Heart right ventricle (tissue), 16 donors: ENCODE results near the gene SLC39A2. TPM values are rescaled to one million over a fixed set of nuclear protein-coding genes. Genes with fewer than 3 reads are reported as not detected.

Experiments
- ATAC-seq, 8 donors: fragments of 200-7000 bp; cut with Tn5 transposase; one replicate each; pipeline ENCODE4 v1.9.1; 2020; ENCODE audit warnings: mild to moderate bottlenecking in 8 of 8, moderate library complexity in 8 of 8, moderate number of reproducible peaks in 1 of 8
- DNase-seq, 2 donors: peaks; one replicate each; pipeline ENCODE4 v3.0.0-alpha.2; 2020
- H3K27ac ChIP-seq, 10 donors: fragments of 200-600 bp; sonication (generic) in 2 of 10; one replicate each; pipeline versions ENCODE4 v1.5.0 to v1.8.0; 2020 to 2022; ENCODE audit warnings: mild to moderate bottlenecking in 3 of 10
- H3K27me3 ChIP-seq, 7 donors: fragments of 200-600 bp; one replicate each; pipeline ENCODE4 v1.8.0; 2021 to 2022; ENCODE audit warnings: mild to moderate bottlenecking in 2 of 7
- H3K36me3 ChIP-seq, 9 donors: fragments of 200-600 bp; sonication (generic) in 1 of 9; one replicate each; pipeline versions ENCODE4 v1.5.0 to v1.8.0; 2020 to 2022; ENCODE audit warnings: mild to moderate bottlenecking in 2 of 9
- H3K4me1 ChIP-seq, 9 donors: fragments of 200-600 bp; sonication (generic) in 1 of 9; one replicate each; pipeline versions ENCODE4 v1.5.0 to v1.8.0; 2020 to 2022; ENCODE audit warnings: mild to moderate bottlenecking in 4 of 9
- H3K4me3 ChIP-seq, 10 donors: fragments of 200-600 bp; sonication (generic) in 2 of 10; one replicate each; pipeline versions ENCODE4 v1.5.0 to v1.8.0; 2020 to 2022; ENCODE audit warnings: mild to moderate bottlenecking in 7 of 10, moderate library complexity in 2 of 10
- H3K9me3 ChIP-seq, 11 donors: fragments of 200-600 bp in 10 of 11; sonication (generic) in 2 of 11; one replicate each; pipeline versions ENCODE4 v1.5.0 to v1.8.0; 2013 to 2022; ENCODE audit warnings: mild to moderate bottlenecking in 2 of 11, control low read depth in 1 of 11, moderate library complexity in 1 of 11
- WGBS, 2 donors: extraction: QIAGEN DNeasy Blood & Tissue Kit; methylation state at CpG; one replicate each; pipeline ENCODE4 v1.1.7; 2013; ENCODE audit warnings: inconsistent platforms in 1 of 2; 5-methylcytosine and 5-hydroxymethylcytosine counted together
- intact Hi-C, 10 donors: fragments of 100-400 bp; cut with DNase I; formaldehyde crosslinking; loops; one replicate each; pipeline versions ENCODE4 v1.11.1 to v1.14.2; 2022
- polyA plus RNA-seq, 2 donors: library from polyadenylated mRNA; stranded (reverse); fragments of 200-250 nt; gene quantifications; one replicate each; pipeline ENCODE4 v1.2.3, GENCODE V29; 2013
- total RNA-seq, 10 donors: library from RNA; stranded (reverse); fragmentation: NEBNext Ultra II Directional in 3 of 10; extraction: Animal tissue kit (Norgen Biotek cat#: 25700) in 3 of 10; gene quantifications; one replicate each; pipeline versions ENCODE4 v1.2.1 to v1.2.4, GENCODE V29; 2021 to 2023
- TF ChIP-seq, protein P1 (sequence below), 9 donors: fragments of 200-600 bp; sonication (generic) in 2 of 9; IDR thresholded peaks; one replicate each; pipeline versions ENCODE4 v1.5.0 to v1.8.0; 2021 to 2022; ENCODE audit warnings: antibody characterized with exemption in 9 of 9, mild to moderate bottlenecking in 5 of 9, moderate library complexity in 1 of 9
- donor health status: Arrhythmogenic right ventricular cardiomyopathy.
- donor health status: ischemic (EF 13 %, LVEDD 7.1; RV severe dilation, severe dysfunction).
- donor health status: healthy with polysubstance abuse.
- donor health status: DM: no; HTN: yes; CAD: no.
- donor health status: DM: no; HTN: no; CAD: no.
- donor health status: ischemic (EF 25% LVEDD 6.9; RV normal size, moderate dysfunction).
- donor health status: ischemic (EF 25% LVEDD 5.7; RV mildly dilated, moderate dysfunction).
- donor health status: healthy.
- donor health status: DM: yes; HTN: yes; CAD: no.
- donor health status: Ischemic cardiomyopathy.
- donor health status: ischemic (EF 35%, LVEDD 5.7; RV mildly dilated, moderate dysfunction).
- donor health status: nonischemic (EF 11% LVEDD 7.7; RV severe dilation, severe dysfunction).
- donor health status: DM: yes; HTN: yes; CAD: no.
- donor health status: PGD.
- donor health status: ischemic (EF 29% LVEDD 5.4; RV normal size, mild dysfunction).
- donor health status: nonischemic (EF 23%, LVEDD 6.1; RV moderate dilation, normal function).

Gene SLC39A2
- total and polyA plus RNA-seq, 12 donors: not detected

DNA sequence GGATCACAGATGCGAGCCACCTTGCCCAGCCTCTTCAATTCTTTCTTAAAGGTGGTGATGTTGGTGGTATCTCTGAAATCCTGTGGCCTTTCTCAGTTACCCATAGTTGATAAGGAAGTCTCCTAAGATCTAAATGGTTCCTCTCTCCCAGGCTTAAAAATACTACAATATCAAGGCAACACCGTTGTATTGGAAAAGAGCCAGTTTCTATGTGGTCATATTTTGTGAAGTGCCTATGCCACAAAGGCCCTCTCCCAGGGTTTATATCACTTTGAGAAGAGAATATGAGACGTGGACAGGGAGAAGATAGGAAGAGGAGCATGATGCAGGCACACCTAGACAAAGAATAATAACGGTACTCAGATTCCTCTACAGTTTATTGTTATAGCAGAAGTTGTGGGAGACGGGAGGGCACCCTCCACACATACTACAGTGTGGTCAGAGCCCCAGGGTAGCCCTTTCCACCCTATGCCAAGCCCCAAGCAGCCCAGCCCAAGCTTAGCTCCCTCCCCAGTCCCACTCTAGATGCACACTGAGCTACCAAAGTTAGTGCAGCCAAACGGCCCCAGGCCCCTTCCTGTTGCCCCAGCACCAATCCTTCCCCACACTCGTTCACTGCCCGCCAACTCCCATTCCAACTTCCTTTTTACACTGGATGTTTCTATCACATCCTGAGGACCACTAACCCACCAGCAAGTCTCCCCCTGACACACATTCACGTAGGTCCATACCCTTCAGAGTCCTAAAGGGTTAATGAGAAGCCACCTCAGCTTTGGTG is 17.5 kb downstream of the SLC39A2 start:
- ATAC-seq (no peak), DNase-seq (no peak)
- Histone ChIP-seq H3K36me3 (peaks cover 0 to 61% (median 33%) of the 10 kb centered on the region in 9 donors), H3K27me3 (no peaks in the 10 kb centered on the region), H3K4me3 (no peak overlapping the region), H3K27ac (peak overlapping the region in 1 of 10 donors; percentile 3), H3K9me3 (no peaks in the 10 kb centered on the region), H3K4me1 (peaks cover 0 to 40% (median 6%) of the 10 kb centered on the region in 9 donors)
- intact Hi-C loops: loop anchor here in 5 of 10 donors (5.0 kb wide), 1 partner anchor 76 kb away; no protein-coding TSS in a partner anchor
- WGBS, 2 donors: 62 to 67% methylated on average over 9 of the region's 9 CpGs
- TF ChIP-seq, protein P1, sequence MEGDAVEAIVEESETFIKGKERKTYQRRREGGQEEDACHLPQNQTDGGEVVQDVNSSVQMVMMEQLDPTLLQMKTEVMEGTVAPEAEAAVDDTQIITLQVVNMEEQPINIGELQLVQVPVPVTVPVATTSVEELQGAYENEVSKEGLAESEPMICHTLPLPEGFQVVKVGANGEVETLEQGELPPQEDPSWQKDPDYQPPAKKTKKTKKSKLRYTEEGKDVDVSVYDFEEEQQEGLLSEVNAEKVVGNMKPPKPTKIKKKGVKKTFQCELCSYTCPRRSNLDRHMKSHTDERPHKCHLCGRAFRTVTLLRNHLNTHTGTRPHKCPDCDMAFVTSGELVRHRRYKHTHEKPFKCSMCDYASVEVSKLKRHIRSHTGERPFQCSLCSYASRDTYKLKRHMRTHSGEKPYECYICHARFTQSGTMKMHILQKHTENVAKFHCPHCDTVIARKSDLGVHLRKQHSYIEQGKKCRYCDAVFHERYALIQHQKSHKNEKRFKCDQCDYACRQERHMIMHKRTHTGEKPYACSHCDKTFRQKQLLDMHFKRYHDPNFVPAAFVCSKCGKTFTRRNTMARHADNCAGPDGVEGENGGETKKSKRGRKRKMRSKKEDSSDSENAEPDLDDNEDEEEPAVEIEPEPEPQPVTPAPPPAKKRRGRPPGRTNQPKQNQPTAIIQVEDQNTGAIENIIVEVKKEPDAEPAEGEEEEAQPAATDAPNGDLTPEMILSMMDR (IDR thresholded peaks at IDR 0.05): no peak

GRCh38 chr14:21017528-21018245 is 18.6 kb downstream of the SLC39A2 start:
- peaks cover 0 to 72% (median 35%) of the 10 kb centered on the region in 9 donors for H3K36me3 ChIP-seq
- peaks cover 0 to 51% (median 14%) of the 10 kb centered on the region in 9 donors for H3K4me1 ChIP-seq
- WGBS, 2 donors: 73% methylated on average over 28 of the region's 28 CpGs
- intact Hi-C loops: loop anchor here in 5 of 10 donors (2.0 to 5.0 kb wide), 2 partner anchors 21 to 75 kb away; no protein-coding TSS in a partner anchor
- no peak overlapping the region for H3K4me3 ChIP-seq
- no peak for DNase-seq
- H3K27me3 ChIP-seq: no peaks in the 10 kb centered on the region
- H3K27ac ChIP-seq: peak overlapping the region in 1 of 10 donors; percentile 14
- no peaks in the 10 kb centered on the region for H3K9me3 ChIP-seq
- peak in 1 of 8 donors; percentile 12 for ATAC-seq
- TF ChIP-seq, protein P1 (IDR thresholded peaks at IDR 0.05): no peak

GRCh38 chr14:21018286-21018685 is 19.2 kb downstream of the SLC39A2 start:
- intact Hi-C loops: loop anchor here in 5 of 10 donors (2.0 to 5.0 kb wide), 2 partner anchors 21 to 74 kb away; no protein-coding TSS in a partner anchor

More at GRCh38 chr14:21018286-21018685, 19.2 kb downstream of the SLC39A2 start:
- DNase-seq (no peak), ATAC-seq (no peak)
- peaks cover 0 to 57% (median 20%) of the 10 kb centered on the region in 9 donors for H3K4me1 ChIP-seq
- H3K36me3 ChIP-seq: peaks cover 0 to 72% (median 35%) of the 10 kb centered on the region in 9 donors
- 75 to 84% methylated on average over 7 of the region's 7 CpGs for WGBS, 2 donors
- TF ChIP-seq, protein P1 (IDR thresholded peaks at IDR 0.05): no peak
- H3K9me3 ChIP-seq: no peaks in the 10 kb centered on the region
- no peak overlapping the region for H3K4me3 ChIP-seq
- H3K27ac ChIP-seq: peak overlapping the region in 1 of 10 donors; percentile 14
- no peaks in the 10 kb centered on the region for H3K27me3 ChIP-seq
